ENCODE measurements around the gene ZNRF2. TPM values are rescaled to one million over a fixed set of nuclear protein-coding genes. Genes with fewer than 3 reads are reported as not detected.
A peak's percentile ranks its signal among the peaks of the same experiment; 100 is the strongest.

ZNRF2 gene
- total and polyA plus RNA-seq, 12 donors = 3.1 to 36.5 (median 16.2) TPM

DNA sequence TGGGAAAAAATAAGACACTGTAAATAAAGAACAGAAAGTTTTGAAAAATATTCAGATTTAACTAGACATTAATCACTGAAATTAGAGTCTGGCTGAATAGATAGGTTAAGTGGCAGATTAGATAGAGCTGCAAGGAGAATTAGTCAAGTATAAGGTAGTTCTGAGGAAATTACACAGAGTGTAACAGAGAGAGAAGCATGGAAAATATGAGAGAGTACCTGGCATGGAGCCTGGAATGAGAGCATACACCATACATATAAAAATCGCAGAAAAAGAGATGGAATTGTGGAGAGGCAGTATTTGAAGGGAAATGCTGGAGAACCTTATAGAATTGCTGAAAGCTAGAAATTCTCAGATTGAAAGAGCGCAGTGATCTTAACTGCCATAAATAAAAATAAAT lies 46.9 kb downstream of the ZNRF2 start:
- TF ChIP-seq, protein P1, sequence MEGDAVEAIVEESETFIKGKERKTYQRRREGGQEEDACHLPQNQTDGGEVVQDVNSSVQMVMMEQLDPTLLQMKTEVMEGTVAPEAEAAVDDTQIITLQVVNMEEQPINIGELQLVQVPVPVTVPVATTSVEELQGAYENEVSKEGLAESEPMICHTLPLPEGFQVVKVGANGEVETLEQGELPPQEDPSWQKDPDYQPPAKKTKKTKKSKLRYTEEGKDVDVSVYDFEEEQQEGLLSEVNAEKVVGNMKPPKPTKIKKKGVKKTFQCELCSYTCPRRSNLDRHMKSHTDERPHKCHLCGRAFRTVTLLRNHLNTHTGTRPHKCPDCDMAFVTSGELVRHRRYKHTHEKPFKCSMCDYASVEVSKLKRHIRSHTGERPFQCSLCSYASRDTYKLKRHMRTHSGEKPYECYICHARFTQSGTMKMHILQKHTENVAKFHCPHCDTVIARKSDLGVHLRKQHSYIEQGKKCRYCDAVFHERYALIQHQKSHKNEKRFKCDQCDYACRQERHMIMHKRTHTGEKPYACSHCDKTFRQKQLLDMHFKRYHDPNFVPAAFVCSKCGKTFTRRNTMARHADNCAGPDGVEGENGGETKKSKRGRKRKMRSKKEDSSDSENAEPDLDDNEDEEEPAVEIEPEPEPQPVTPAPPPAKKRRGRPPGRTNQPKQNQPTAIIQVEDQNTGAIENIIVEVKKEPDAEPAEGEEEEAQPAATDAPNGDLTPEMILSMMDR (IDR thresholded peaks at IDR 0.05) = no peak
- no peak for TF ChIP-seq POLR2A (IDR thresholded peaks at IDR 0.05)
- Histone ChIP-seq H3K36me3 (replicated peaks in 1 of 2) (no peaks in the 10 kb centered on the region), H3K9me3 (replicated peaks in 1 of 3) (no peaks in the 10 kb centered on the region), H3K4me1 (replicated peaks in 1 of 2) (peaks cover 7 to 14% of the 10 kb centered on the region in 2 donors), H3K4me3 (no peak overlapping the region), H3K27ac (no peak overlapping the region), H3K27me3 (no peaks in the 10 kb centered on the region)
- intact Hi-C loops (cut with DNase I) = no loop called here
- WGBS, 4 donors = 88 to 95% (median 91%) methylated on average over 2 of the region's 2 CpGs
- DNase-seq = peak in 1 of 7 donors; percentile 9

DNA sequence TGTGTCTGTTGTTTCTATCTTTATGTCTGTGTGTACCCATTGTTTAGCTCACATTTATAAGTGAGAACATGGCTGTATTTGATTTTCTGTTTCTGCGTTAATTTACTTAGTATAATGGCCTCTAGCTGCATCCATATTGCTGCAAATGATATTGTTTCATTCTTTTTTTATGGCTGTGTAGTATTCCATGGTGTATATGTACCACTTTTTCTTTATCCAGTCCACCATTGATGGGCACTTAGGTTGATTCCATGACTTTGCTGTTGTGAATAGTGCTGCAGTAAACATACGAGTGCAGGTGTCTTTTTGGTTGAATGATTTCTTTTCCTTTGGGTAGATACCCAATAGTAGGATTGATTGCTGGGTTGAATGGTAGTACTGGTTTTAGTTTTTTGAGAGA lies 48.2 kb downstream of the ZNRF2 start:
- DNase-seq = no peak
- no peak overlapping the region for H3K27ac ChIP-seq
- intact Hi-C loops (cut with DNase I) = no loop called here
- H3K27me3 ChIP-seq = no peaks in the 10 kb centered on the region
- H3K36me3 ChIP-seq (replicated peaks in 1 of 2) = no peaks in the 10 kb centered on the region
- WGBS, 4 donors = 96 to 98% (median 97%) methylated on average over 2 of the region's 2 CpGs
- H3K4me3 ChIP-seq = no peak overlapping the region
- no peaks in the 10 kb centered on the region for H3K9me3 ChIP-seq (replicated peaks in 1 of 3)
- TF ChIP-seq, protein P1 (IDR thresholded peaks at IDR 0.05) = no peak
- TF ChIP-seq POLR2A (IDR thresholded peaks at IDR 0.05) = no peak
- peaks cover 7 to 14% of the 10 kb centered on the region in 2 donors for H3K4me1 ChIP-seq (replicated peaks in 1 of 2)

DNA sequence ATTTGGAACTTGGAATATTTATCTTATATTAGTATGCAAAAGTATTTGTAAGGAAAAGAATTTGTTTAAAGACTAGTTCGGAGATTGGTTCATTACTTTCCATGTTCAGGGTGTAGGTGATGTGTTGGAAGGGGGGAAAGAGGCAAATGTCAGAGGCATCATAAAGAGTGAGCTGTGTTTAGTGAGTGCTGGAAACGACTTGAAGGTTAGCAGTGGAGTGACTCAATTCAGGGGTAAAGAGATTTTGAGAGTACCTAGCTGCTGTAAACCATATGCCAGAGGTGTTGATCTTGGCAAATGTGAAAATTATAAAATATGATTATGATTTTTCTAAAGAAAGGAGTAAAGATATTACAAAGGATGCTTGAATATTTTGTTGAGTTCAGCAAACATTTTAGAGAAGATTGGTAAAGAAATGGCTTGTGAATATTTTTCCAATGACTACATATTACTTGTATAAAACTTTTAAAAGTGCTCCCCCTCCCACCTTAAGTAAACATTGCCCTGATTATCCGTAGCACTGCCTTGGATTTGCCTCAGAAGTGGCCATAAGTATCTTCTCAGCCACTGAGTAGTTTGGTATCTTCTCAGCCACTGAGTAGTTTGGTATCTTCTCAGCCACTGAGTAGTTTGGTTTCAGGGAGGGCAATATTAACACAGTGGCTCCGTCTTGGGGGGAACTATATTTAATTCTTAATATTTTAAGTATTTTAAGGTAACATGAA lies 51.5 kb downstream of the ZNRF2 start:
- no peak overlapping the region for H3K4me3 ChIP-seq
- TF ChIP-seq POLR2A (IDR thresholded peaks at IDR 0.05) = no peak
- TF ChIP-seq, protein P1 (IDR thresholded peaks at IDR 0.05) = no peak
- no peaks in the 10 kb centered on the region for H3K36me3 ChIP-seq (replicated peaks in 1 of 2)
- no peak overlapping the region for H3K27ac ChIP-seq
- no peak for DNase-seq
- no peaks in the 10 kb centered on the region for H3K9me3 ChIP-seq (replicated peaks in 1 of 3)
- intact Hi-C loops (cut with DNase I) = no loop called here
- H3K4me1 ChIP-seq (replicated peaks in 1 of 2) = no peaks in the 10 kb centered on the region
- WGBS, 4 donors = 59 to 66% (median 61%) methylated on average over 4 of the region's 4 CpGs
- no peaks in the 10 kb centered on the region for H3K27me3 ChIP-seq

DNA sequence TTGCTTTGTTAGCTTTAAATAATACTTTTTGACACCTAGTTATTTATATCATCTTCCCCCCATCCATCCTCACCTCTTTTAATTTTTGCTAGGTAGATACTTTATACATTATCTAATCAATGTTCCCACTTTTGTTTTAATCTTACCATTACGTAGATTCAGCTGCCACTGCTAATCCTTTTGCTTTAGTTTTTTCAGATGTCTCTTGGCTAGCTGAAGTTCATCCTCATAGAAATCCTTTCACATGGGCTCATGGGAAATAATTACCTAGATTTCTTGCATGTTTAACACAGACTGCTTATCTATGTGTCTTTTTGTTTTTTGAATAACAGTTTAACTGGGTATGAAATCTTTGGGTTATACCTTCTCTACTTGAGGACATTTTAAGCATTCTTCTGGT lies 60.1 kb downstream of the ZNRF2 start:
- Histone ChIP-seq H3K27me3 (no peaks in the 10 kb centered on the region), H3K4me1 (replicated peaks in 1 of 2) (peaks cover 5 to 15% of the 10 kb centered on the region in 2 donors), H3K27ac (no peak overlapping the region), H3K4me3 (no peak overlapping the region), H3K9me3 (replicated peaks in 1 of 3) (no peaks in the 10 kb centered on the region), H3K36me3 (replicated peaks in 1 of 2) (no peaks in the 10 kb centered on the region)
- no peak for DNase-seq
- 71 to 88% (median 73%) methylated on average over 1 of the region's 1 CpG for WGBS, 4 donors
- TF ChIP-seq POLR2A (IDR thresholded peaks at IDR 0.05) = no peak
- TF ChIP-seq, protein P1 (IDR thresholded peaks at IDR 0.05) = no peak
- intact Hi-C loops (cut with DNase I) = no loop called here

Measured in adrenal gland (tissue), 12 donors.